Endothelial cell of umbilical vein (primary cell): ENCODE results near the gene TBCD. TPM values are rescaled to one million over a fixed set of nuclear protein-coding genes. Genes with fewer than 3 reads are reported as not detected.

Experiments
- BruUV-seq: library from RNA; stranded (reverse); fragments of 400-500 nt; replicated peaks from 2 replicates; lab custom pipeline; 2021; lab: Mats Ljungman, UMichigan
- CTCF ChIA-PET: fragments of 300-600, 350-600 bp; sonication (Branson Sonifier 250); formaldehyde crosslinking; loops from one replicate; lab custom pipeline; 2021; ENCODE audit warnings: antibody characterized with exemption, inconsistent platforms; lab: Charles Lee
- POLR2A ChIA-PET: fragments of 300-600, 350-600 bp; sonication (Branson Sonifier 250); formaldehyde crosslinking; loops from one replicate; lab custom pipeline; 2021; ENCODE audit warnings: antibody characterized with exemption, inconsistent platforms; lab: Charles Lee
- DNase-seq: peaks from one replicate; pipeline ENCODE4 v3.0.0-alpha.2; 2011; ENCODE audit warnings: low read depth, low spot score
- FAIRE-seq: peaks from 2 replicates; lab custom pipeline; 2011; peaks lifted over from hg19 to GRCh38; lab: Jason Lieb, UNC
- H2AFZ ChIP-seq: 2 replicates; pipeline ENCODE4 v1.6.0; 2012; ENCODE audit warnings: low read depth, low read length, control low read depth, inconsistent platforms
- H3K27ac ChIP-seq: 2 replicates; pipeline ENCODE4 v1.5.1; 2011; ENCODE audit warnings: low read depth, mild to moderate bottlenecking, control low read depth, low read length, moderate library complexity; ENCODE audit not compliant: insufficient read depth
- H3K27me3 ChIP-seq, 2 experiments: 2 replicates each; pipeline versions ENCODE4 v1.6.0 to v1.6.1; 2011; ENCODE audit warnings: low read length in 2 of 2, mixed read lengths in 1 of 2; ENCODE audit not compliant: control insufficient read depth in 2 of 2, insufficient read depth in 2 of 2
- H3K36me3 ChIP-seq, 2 experiments: 2 replicates in 1 of 2; 3 replicates in 1 of 2; pipeline ENCODE4 v1.5.1; 2011; ENCODE audit warnings: low read length in 2 of 2, mild to moderate bottlenecking in 1 of 2, moderate library complexity in 1 of 2; ENCODE audit not compliant: control insufficient read depth in 2 of 2, insufficient read depth in 2 of 2; ENCODE audit errors: extremely low read depth in 1 of 2
- H3K4me1 ChIP-seq: 3 replicates; pipeline ENCODE4 v1.5.1; 2011; ENCODE audit warnings: mild to moderate bottlenecking, low read length; ENCODE audit not compliant: control insufficient read depth, insufficient read depth; ENCODE audit errors: extremely low read depth
- H3K4me2 ChIP-seq: 2 replicates; pipeline ENCODE4 v1.6.1; 2011; ENCODE audit warnings: low read length, control low read depth, mixed read lengths; ENCODE audit not compliant: insufficient read depth
- H3K4me3 ChIP-seq, 3 experiments: fragments of 200-600 bp in 1 of 3; sonication (generic), shearing (Covaris generic) in 1 of 3; replicated peaks in 1 of 3; 2 replicates each; pipeline ENCODE4 v1.5.1; 2011 to 2016; ENCODE audit warnings: control low read depth in 3 of 3, low read length in 3 of 3, mild to moderate bottlenecking in 2 of 3, inconsistent platforms in 1 of 3, low read depth in 1 of 3, moderate library complexity in 1 of 3; ENCODE audit not compliant: insufficient read depth in 1 of 3
- H3K79me2 ChIP-seq: 2 replicates; pipeline ENCODE4 v1.6.0; 2012; ENCODE audit warnings: low read length, inconsistent platforms; ENCODE audit not compliant: control insufficient read depth, insufficient read depth
- H3K9ac ChIP-seq: replicated peaks from 2 replicates; pipeline ENCODE3; 2011; ENCODE audit warnings: low read length, control low read depth; ENCODE audit not compliant: insufficient read depth; ENCODE audit errors: extremely low read depth
- H3K9me1 ChIP-seq: replicated peaks from 3 replicates; pipeline ENCODE4 v1.6.0; 2011; ENCODE audit warnings: mild to moderate bottlenecking, low read length; ENCODE audit not compliant: control insufficient read depth, insufficient read depth; ENCODE audit errors: extremely low read depth
- H3K9me3 ChIP-seq: replicated peaks from 2 replicates; pipeline ENCODE4 v1.5.1; 2012; ENCODE audit warnings: low read length, inconsistent platforms; ENCODE audit not compliant: control insufficient read depth, insufficient read depth
- H4K20me1 ChIP-seq: replicated peaks from 2 replicates; pipeline ENCODE3; 2011; ENCODE audit warnings: mild to moderate bottlenecking, low read length; ENCODE audit not compliant: control insufficient read depth, insufficient read depth; ENCODE audit errors: extremely low read depth
- EZH2 ChIP-seq: IDR thresholded peaks from 2 replicates; pipeline ENCODE4 v1.6.1; 2012; ENCODE audit warnings: borderline replicate concordance, low read depth, mild to moderate bottlenecking, moderate library complexity, low read length, inconsistent platforms; ENCODE audit not compliant: severe bottlenecking
- FOS ChIP-seq: IDR thresholded peaks from 2 replicates; pipeline ENCODE4 v1.6.1; 2011; ENCODE audit warnings: mild to moderate bottlenecking, low read length, moderate library complexity, borderline replicate concordance; ENCODE audit not compliant: insufficient read depth
- GATA2 ChIP-seq: IDR thresholded peaks from 2 replicates; pipeline ENCODE4 v1.7.0; 2011; ENCODE audit warnings: low read depth, mild to moderate bottlenecking, moderate library complexity, mixed read lengths, low read length; ENCODE audit not compliant: insufficient read length, insufficient read depth
- JUN ChIP-seq: IDR thresholded peaks from 2 replicates; pipeline ENCODE4 v1.6.1; 2011; ENCODE audit warnings: borderline replicate concordance, low read depth; ENCODE audit not compliant: insufficient read length, insufficient read depth
- MYC ChIP-seq: IDR thresholded peaks from one replicate; pipeline ENCODE4 v1.6.1; 2011; ENCODE audit warnings: mild to moderate bottlenecking, low read depth, low read length
- POLR2AphosphoS5 ChIP-seq: IDR thresholded peaks from 2 replicates; pipeline ENCODE4 v1.6.1; 2012; ENCODE audit warnings: low read depth, mild to moderate bottlenecking, control low read depth, low read length, moderate library complexity; ENCODE audit not compliant: insufficient read depth
- dilution Hi-C: fragments of 300-500 bp; cut with MboI; formaldehyde crosslinking; loops from one replicate; pipeline ENCODE4 v1.15.0; 2019; ENCODE audit warnings: low sequenced_read_pairs; ENCODE audit not compliant: extremely low pct_ligation_motif_present
- intact Hi-C: fragments of 100-400 bp; cut with micrococcal nuclease; formaldehyde crosslinking; loops from one replicate; pipeline ENCODE4 v1.10.0; 2022
- polyA plus RNA-seq, 4 experiments: library from polyadenylated mRNA; depleted of rRNA in 3 of 4; stranded (reverse) in 3 of 4; unstranded in 1 of 4; fragments of >200 nt; gene quantifications; 2 replicates each; pipeline versions ENCODE4 v1.2.1 to v1.2.3, GENCODE V29; 2011 to 2012; ENCODE audit warnings: missing spikeins in 1 of 4
- total RNA-seq: library from RNA; stranded (reverse); gene quantifications from 2 replicates; pipeline ENCODE4 v1.2.3, GENCODE V29; 2021
- TF ChIP-seq, protein P1 (sequence below): IDR thresholded peaks from 2 replicates; pipeline ENCODE4 v1.6.1; 2011; ENCODE audit not compliant: insufficient read depth, insufficient read length
- TF ChIP-seq, protein P2 (sequence below), 2 donors: IDR thresholded peaks; 1 replicate in 1 of 2; 2 replicates in 1 of 2; pipeline ENCODE4 v1.5.1; 2011; ENCODE audit warnings: low read length in 2 of 2, mild to moderate bottlenecking in 2 of 2, moderate library complexity in 2 of 2, control low read depth in 1 of 2, inconsistent platforms in 1 of 2, low read depth in 1 of 2; ENCODE audit not compliant: insufficient read depth in 1 of 2; ENCODE audit errors: extremely low read depth in 1 of 2

TBCD gene
- total and polyA plus RNA-seq, 2 donors (not counting 3 experiments of a cell fraction or from before 2014, with no cell fraction given), result 121 to 145 TPM

DNA sequence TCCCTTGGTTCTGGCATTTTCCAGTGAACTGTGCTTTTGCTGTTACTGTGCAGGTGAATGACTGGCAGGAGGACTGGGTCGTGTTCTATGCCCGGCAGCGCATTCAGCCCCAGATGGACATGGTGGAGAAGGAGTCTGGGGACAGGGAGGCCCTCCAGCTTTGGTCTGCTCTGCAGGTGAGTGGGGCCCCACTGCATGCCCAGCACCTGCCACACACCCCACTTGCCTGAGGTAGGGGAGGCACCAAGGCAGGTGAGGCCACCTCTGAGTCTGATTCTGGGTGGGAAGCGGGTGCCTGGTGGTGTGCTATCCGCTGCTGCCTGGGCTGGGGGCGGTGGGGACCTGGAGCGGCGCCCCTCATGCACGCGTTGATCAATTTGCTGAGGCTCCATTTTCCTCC, 25.4 kb upstream of the TBCD start:
- CTCF ChIA-PET, result interaction anchor here (1.2 kb wide), 1 partner anchor 10 kb away, joined by 4 read pairs; the partner anchor contains the start of gene FN3KRP
- no peak overlapping the region for H3K27ac ChIP-seq
- no peaks in the 10 kb centered on the region for H4K20me1 ChIP-seq

More for the DNA sequence above, 25.4 kb upstream of the TBCD start:
- no peak overlapping the region for H3K4me2 ChIP-seq
- H3K4me1 ChIP-seq, result no peaks in the 10 kb centered on the region
- no peak overlapping the region for H2AFZ ChIP-seq
- no peaks in the 10 kb centered on the region for H3K9me1 ChIP-seq
- no peaks in the 10 kb centered on the region for H3K9me3 ChIP-seq
- DNase-seq, result no peak
- intact Hi-C loops (no loop called here), dilution Hi-C loops (no loop called here)
- BruUV-seq, result no TSS peak
- TF ChIP-seq, protein P1, sequence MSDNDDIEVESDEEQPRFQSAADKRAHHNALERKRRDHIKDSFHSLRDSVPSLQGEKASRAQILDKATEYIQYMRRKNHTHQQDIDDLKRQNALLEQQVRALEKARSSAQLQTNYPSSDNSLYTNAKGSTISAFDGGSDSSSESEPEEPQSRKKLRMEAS, result no peak
- TF ChIP-seq JUN (no peak), EZH2 (no peak), POLR2AphosphoS5 (no peak), MYC (no peak), GATA2 (no peak), FOS (no peak)
- TF ChIP-seq, protein P2, sequence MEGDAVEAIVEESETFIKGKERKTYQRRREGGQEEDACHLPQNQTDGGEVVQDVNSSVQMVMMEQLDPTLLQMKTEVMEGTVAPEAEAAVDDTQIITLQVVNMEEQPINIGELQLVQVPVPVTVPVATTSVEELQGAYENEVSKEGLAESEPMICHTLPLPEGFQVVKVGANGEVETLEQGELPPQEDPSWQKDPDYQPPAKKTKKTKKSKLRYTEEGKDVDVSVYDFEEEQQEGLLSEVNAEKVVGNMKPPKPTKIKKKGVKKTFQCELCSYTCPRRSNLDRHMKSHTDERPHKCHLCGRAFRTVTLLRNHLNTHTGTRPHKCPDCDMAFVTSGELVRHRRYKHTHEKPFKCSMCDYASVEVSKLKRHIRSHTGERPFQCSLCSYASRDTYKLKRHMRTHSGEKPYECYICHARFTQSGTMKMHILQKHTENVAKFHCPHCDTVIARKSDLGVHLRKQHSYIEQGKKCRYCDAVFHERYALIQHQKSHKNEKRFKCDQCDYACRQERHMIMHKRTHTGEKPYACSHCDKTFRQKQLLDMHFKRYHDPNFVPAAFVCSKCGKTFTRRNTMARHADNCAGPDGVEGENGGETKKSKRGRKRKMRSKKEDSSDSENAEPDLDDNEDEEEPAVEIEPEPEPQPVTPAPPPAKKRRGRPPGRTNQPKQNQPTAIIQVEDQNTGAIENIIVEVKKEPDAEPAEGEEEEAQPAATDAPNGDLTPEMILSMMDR (IDR thresholded peaks at IDR 0.05; ENCODE audit: extremely low read depth in 1 of 2, insufficient read depth in 1 of 2, low read depth in 1 of 2, low read length in 2 of 2), result no peak
- H3K9ac ChIP-seq, result no peak overlapping the region
- no peak for FAIRE-seq
- no peaks in the 10 kb centered on the region for H3K27me3 ChIP-seq
- no peaks in the 10 kb centered on the region for H3K79me2 ChIP-seq
- peaks cover 2 to 9% of the 10 kb centered on the region in 2 experiments for H3K36me3 ChIP-seq
- POLR2A ChIA-PET, result no interaction called here
- H3K4me3 ChIP-seq, result no peak overlapping the region
